HG02642 (cell line): ENCODE measurements around the gene TRIM63.

Experiments used
- ATAC-seq: cut with Tn5 transposase; IDR thresholded peaks from one replicate; pipeline ENCODE4 v1.9.1; 2021; ENCODE audit warnings: mild to moderate bottlenecking; ENCODE audit not compliant: unreplicated experiment, poor library complexity

TRIM63 gene

DNA sequence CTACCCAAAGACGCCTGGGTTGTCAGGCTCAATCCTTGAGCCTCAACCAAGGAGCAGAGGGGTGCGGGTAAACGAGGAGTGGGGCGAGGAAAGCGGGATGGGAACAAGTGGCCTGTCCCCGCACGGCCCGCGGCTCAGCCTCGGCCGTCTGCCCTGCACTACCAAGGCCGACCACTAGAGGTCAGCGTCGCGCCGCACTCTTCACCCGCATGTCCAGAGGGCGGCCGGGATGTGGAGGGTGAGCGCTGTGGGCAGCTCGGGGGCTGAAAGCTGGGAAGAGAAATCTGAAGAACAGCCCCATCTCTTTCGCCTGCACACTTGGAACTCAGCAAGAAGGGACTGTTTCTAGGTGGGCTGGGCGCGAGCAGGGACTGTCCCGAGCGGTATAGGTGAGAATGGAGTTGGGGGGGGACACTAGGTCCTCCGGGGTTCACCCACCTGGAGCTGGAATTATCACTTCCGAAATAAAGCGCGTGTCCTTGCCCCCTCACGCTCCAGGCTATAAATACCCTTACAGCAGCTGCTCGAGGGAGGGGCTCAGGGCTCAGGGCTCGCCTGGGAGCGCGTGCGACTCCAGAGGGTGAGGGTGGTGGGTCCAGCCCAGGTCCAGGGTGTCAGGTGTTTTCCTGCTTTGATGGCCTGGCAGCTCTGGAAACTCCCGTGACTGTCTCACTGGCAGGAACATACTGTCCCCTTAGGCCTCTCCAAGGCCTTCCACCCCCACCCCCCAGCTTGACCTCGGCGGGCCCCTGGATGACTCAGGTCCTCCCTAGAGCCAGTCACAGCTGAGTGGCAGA, 31.3 kb downstream of the TRIM63 start:
- ATAC-seq: peak; percentile 73

GRCh38 chr1:26035203-26035958, 32.0 kb downstream of the TRIM63 start:
- ATAC-seq: peak; percentile 86

GRCh38 chr1:26034504-26035202, 32.8 kb downstream of the TRIM63 start:
- no peak for ATAC-seq

GRCh38 chr1:26032656-26033357, 34.6 kb downstream of the TRIM63 start:
- no peak for ATAC-seq

GRCh38 chr1:26031611-26032220, 35.7 kb downstream of the TRIM63 start:
- no peak for ATAC-seq

DNA sequence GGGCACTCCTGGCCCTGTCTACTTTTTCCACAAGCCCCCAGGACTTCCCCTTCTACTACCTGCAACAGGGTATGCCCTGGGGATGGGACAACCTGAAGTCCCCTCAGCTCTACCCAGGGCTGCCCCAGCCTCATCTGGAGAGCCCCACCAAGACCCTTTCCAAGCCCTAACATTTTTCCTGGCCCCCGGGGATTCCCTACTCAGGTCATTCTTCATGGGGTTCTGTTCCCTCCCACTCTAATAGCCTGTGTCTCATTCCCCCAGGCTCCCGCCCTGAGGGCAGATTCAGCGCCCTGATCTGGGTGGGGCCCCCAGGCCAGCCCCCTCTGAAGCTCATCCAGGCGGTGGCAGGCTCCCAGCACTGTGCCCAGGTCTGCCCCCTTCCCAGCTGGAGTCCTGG, 36.2 kb downstream of the TRIM63 start:
- ATAC-seq: no peak

GRCh38 chr1:26029864-26030481, 37.5 kb downstream of the TRIM63 start:
- no peak for ATAC-seq

- no peak for ATAC-seq
Measured at GRCh38 chr1:26029054-26029863, 38.2 kb downstream of the TRIM63 start.

GRCh38 chr1:26028490-26028980, 38.9 kb downstream of the TRIM63 start:
- no peak for ATAC-seq

DNA sequence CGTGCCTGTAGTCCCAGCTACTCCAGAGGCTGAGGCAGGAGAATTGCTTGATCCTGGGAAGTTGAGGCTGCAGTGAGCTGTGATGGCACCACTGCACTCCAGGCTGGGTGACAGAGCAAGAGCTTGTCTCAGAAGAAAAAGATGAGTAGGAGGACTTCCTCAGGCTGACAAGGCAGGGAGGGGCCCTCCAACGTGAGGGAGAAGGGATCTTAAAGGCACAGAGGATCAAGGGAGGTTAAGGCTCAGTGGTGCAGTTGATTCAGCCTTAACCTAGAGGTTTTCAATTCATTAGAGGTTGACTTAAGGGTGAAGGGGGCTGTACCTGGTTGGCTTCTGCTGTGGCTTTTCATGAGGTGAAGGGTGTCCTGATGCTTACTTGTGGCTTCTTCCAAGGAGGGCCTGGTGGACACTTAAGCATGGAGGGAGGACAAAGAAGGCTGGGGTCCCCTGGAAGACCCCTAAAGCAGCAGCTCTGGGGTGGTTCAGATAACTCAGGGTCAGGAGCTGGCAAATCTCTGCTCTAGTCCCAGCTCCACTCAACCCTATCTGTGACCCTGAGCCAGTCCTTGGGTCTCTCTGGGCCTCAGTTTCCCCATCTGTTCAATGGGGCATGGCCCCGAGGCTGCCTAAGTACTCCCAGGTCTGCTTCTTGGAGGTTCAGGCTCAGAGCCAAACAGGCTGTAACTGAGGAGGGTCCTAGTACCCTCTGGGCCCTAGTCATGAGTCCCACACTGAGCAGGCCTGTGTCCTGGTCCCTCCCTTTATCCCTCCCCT, 39.5 kb downstream of the TRIM63 start:
- ATAC-seq: no peak

DNA sequence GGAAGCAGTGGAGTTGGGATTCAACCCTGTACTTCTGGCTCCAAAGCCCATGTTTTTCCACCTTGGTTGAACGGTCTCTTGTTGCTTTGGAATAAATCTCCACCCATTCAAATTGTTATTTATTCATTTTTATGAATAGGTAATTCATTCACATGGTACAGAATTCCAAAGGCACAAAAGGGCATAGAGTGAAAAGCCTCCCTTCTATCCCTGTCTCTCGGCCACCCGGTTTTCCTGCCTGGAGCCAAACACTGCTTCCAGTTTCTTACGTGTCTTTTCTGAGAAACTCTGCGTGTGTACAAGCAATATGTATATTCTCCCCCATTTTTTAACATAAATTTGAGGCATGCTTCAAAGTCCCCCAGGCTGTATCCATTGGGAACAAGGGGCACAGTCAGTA, 41.9 kb downstream of the TRIM63 start:
- no peak for ATAC-seq

DNA sequence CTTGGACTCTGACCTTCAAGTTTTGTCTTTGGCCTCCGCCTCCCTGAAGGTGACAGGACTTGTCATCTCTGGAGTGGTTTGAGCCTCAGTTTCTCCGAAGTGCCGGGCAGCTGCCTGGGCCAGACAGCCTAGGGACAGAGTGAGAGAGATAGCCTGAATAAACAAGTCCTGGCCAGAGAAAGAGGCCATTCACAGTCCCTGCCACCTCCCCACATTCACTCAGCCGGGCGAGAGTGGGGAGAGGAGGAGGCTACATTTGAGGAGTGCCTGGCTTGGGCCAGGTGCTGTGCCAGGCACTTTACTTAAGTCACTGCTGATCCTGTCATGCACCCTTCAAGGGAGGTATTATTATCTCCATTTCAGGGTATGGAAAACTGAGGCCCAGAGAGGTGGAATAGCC, 42.4 kb downstream of the TRIM63 start:
- ATAC-seq: no peak

- no peak for ATAC-seq
Measured at GRCh38 chr1:26023826-26024225, 43.6 kb downstream of the TRIM63 start.

DNA sequence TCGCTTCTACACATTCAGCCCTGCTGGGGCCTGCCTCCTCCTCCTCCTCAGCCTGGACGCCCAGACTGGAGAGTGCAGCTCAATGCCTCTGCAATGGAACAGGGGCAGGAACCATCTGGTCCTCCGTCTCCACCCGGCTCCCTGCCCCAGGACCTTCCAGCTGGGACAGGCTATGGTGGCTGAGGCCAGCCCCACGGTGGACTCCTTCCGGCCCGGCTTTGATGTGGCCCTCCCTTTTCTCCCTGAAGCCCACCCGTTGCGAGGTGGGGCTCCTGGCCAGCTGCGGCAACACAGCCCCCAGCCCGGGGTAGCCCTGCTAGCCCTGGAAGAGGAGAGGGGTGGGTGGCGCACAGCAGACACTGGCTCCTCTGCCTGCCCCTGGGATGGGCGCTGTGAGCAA, 44.4 kb downstream of the TRIM63 start:
- no peak for ATAC-seq

DNA sequence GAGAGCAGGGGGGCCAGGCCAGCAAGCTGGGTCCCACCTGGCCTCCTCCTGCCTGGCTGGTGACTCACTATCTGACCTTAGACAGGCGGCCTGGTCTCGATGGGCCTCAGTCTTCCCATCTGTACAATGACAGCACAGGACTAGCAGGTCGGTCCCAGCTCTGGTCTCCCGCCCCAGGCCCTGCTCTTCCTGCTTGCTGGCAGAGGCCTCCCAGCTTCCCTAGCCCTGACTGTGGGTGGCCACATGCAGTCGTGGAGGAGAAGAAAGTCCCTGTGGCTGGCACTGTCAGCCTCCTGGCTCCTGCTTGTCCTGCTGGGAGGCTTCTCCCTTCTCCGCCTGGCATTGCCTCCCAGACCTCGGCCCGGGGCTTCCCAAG, 45.0 kb downstream of the TRIM63 start:
- no peak for ATAC-seq

GRCh38 chr1:26021647-26022403, 45.6 kb downstream of the TRIM63 start, which contains the start of gene EXTL1:
TSS of gene EXTL1 (plus strand) at chr1:26021775. CDS start at chr1:26022647, 872 bp downstream.
- ATAC-seq: no peak

DNA sequence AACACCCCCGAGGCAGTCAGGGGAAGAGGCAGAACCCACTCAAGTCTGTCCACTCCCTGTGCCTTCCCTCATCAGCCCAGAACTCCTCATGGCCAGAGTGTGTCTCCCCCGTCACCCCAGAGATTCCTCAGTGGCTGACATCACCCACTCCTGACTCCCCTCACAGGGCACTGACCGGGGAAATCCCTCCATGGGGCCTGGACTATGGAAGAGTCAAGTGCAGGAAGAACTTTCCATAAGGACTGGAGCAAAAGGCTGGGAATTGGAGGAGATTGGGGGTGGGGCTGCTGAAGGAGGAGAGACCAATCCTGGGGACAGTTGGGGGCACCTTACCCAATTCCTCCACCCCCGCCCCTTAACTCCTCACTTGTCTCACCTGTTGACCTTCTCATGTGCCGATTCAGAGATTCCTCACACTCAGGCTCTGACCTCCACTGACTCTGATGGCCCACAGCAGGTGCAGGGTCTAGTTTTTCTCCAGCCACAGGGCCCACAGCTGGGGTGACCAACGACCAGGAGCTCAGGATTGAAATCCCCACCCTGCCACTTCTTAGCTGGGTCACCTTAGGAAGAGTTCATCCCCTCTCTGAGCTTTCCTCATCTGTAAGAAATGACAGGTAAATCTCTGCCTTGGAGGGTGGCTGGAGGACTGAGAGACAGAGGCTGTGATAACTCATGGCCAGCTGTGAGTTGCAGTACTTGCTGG, 46.3 kb downstream of the TRIM63 start:
- no peak for ATAC-seq
